AG10803 (cell line): Measurements from ENCODE around the gene PRL.

ENCODE experiments used
- DNase-seq: peaks from one replicate; pipeline ENCODE4 v3.0.0; 2010; ENCODE audit warnings: low read depth
- H3K4me3 ChIP-seq: 2 replicates; pipeline ENCODE4 v1.5.1; 2011; ENCODE audit warnings: mild to moderate bottlenecking, low read length, control low read depth
- CTCF ChIP-seq: conservative IDR thresholded peaks from 2 replicates; pipeline ENCODE4 v1.5.1; 2011; ENCODE audit warnings: mild to moderate bottlenecking, low read length, control low read depth, inconsistent platforms

PRL gene

GRCh38 chr6:22296936-22297335, at the start of gene PRL:
TSS of gene PRL (minus strand) at chr6:22297036. CDS start at chr6:22296982, 54 bp downstream.
- DNase-seq = no peak
- H3K4me3 ChIP-seq = no peak within 1 kb of the TSS
- TF ChIP-seq CTCF = no peak

- TF ChIP-seq CTCF = no peak
Observed at GRCh38 chr6:22343864-22344263, 47.0 kb upstream of the PRL start.

GRCh38 chr6:22334778-22335177, 37.9 kb upstream of the PRL start:
- H3K4me3 ChIP-seq = no peak overlapping the region
- TF ChIP-seq CTCF = no peak

More at GRCh38 chr6:22343864-22344263, 47.0 kb upstream of the PRL start:
- H3K4me3 ChIP-seq = no peak overlapping the region
- no peak for DNase-seq

GRCh38 chr6:22333802-22334201, 37.0 kb upstream of the PRL start:
- H3K4me3 ChIP-seq = no peak overlapping the region
- DNase-seq = peak; percentile 10
- no peak for TF ChIP-seq CTCF

More at GRCh38 chr6:22334778-22335177, 37.9 kb upstream of the PRL start:
- no peak for DNase-seq

GRCh38 chr6:22332711-22333110, 35.9 kb upstream of the PRL start:
- DNase-seq = no peak

GRCh38 chr6:22332216-22332615, 35.4 kb upstream of the PRL start:
- DNase-seq = no peak
- TF ChIP-seq CTCF = no peak
- H3K4me3 ChIP-seq = no peak overlapping the region

More at GRCh38 chr6:22332711-22333110, 35.9 kb upstream of the PRL start:
- H3K4me3 ChIP-seq = no peak overlapping the region
- no peak for TF ChIP-seq CTCF

GRCh38 chr6:22330941-22331340, 34.1 kb upstream of the PRL start:
- DNase-seq = no peak
- no peak overlapping the region for H3K4me3 ChIP-seq
- TF ChIP-seq CTCF = no peak
